Gastroesophageal sphincter (tissue), 4 donors: ENCODE measurements around the gene MDFIC. TPM values are rescaled to one million over a fixed set of nuclear protein-coding genes. Genes with fewer than 3 reads are reported as not detected.

Experiments
- ATAC-seq: fragments of 150-250 bp; one replicate; pipeline ENCODE4 v1.9.1; 2016; ENCODE audit warnings: mild to moderate bottlenecking, moderate library complexity
- H3K27ac ChIP-seq, 4 donors: fragments of 200-600 bp; sonication (generic) in 3 of 4; 1 replicate in 3 of 4; 2 replicates in 1 of 4; pipeline ENCODE4 v1.5.1; 2016 to 2019
- H3K27me3 ChIP-seq: fragments of 200-600 bp; sonication (generic); one replicate; pipeline ENCODE4 v1.5.1; 2019
- H3K36me3 ChIP-seq, 2 donors: fragments of 200-600 bp; sonication (generic); one replicate each; pipeline ENCODE4 v1.5.1; 2019; ENCODE audit warnings: control low read depth in 1 of 2
- H3K4me1 ChIP-seq, 3 donors: fragments of 200-600 bp; sonication (generic); 1 replicate in 2 of 3; 2 replicates in 1 of 3; pipeline ENCODE4 v1.5.1; 2016 to 2019; ENCODE audit warnings: control low read depth in 2 of 3
- H3K4me3 ChIP-seq, 2 donors: fragments of 200-600 bp; sonication (generic); one replicate each; pipeline ENCODE4 v1.5.1; 2019; ENCODE audit warnings: mild to moderate bottlenecking in 1 of 2, moderate library complexity in 1 of 2
- H3K9me3 ChIP-seq, 3 donors: fragments of 200-600 bp; sonication (generic); one replicate each; pipeline ENCODE4 v1.5.1; 2017 to 2019; ENCODE audit warnings: control low read depth in 2 of 3
- CTCF ChIP-seq, 4 experiments: fragments of 200-600 bp in 2 of 4; fragments of 450-650 bp in 2 of 4; sonication (generic) in 1 of 4; IDR thresholded peaks; one replicate each; pipeline ENCODE4 v1.5.1; 2017 to 2019; ENCODE audit warnings: antibody characterized with exemption in 4 of 4, mild to moderate bottlenecking in 2 of 4, moderate library complexity in 2 of 4
- EP300 ChIP-seq: sonication (generic); formaldehyde crosslinking; IDR thresholded peaks from one replicate; pipeline ENCODE4 v1.6.1; 2017; ENCODE audit warnings: antibody characterized with exemption, mild to moderate bottlenecking
- POLR2A ChIP-seq, 2 donors: fragments of 450-650 bp; IDR thresholded peaks; one replicate each; pipeline ENCODE4 v1.6.1; 2017; ENCODE audit warnings: antibody characterized with exemption in 2 of 2, mild to moderate bottlenecking in 2 of 2, moderate library complexity in 1 of 2
- POLR2AphosphoS5 ChIP-seq: sonication (generic); formaldehyde crosslinking; IDR thresholded peaks from one replicate; pipeline ENCODE4 v1.6.1; 2017; ENCODE audit warnings: antibody characterized with exemption
- WGBS, 2 donors: methylation state at CpG; one replicate each; pipeline ENCODE4 v1.1.5; 2018; ENCODE audit warnings: low coverage in 1 of 2; 5-methylcytosine and 5-hydroxymethylcytosine counted together
- total RNA-seq, 4 donors: library from RNA; depleted of rRNA; stranded (reverse); fragments of >200 nt; gene quantifications; one replicate each; pipeline ENCODE4 v1.1.0, GENCODE V29; 2016

Gene MDFIC
- total RNA-seq, 4 donors from 2014 or later: 30.3 to 73.5 (median 38.1) TPM

- H3K4me1 ChIP-seq: peaks cover 9 to 25% (median 11%) of the 10 kb centered on the region in 3 donors
- no peaks in the 10 kb centered on the region for H3K9me3 ChIP-seq
- WGBS, 2 donors: 93 to 96% methylated on average over 3 of the region's 3 CpGs
- no peak overlapping the region for H3K27ac ChIP-seq
- no peak overlapping the region for H3K4me3 ChIP-seq
- no peak for ATAC-seq
- H3K27me3 ChIP-seq: no peaks in the 10 kb centered on the region
- peaks cover 0 to 27% of the 10 kb centered on the region in 2 donors for H3K36me3 ChIP-seq
- no peak for TF ChIP-seq POLR2A (IDR thresholded peaks at IDR 0.05)
These were observed 92.0 kb downstream of the MDFIC start for GRCh38 chr7:115013886-115014285.

- Histone ChIP-seq H3K27me3 (no peaks in the 10 kb centered on the region), H3K4me3 (no peak overlapping the region), H3K9me3 (no peaks in the 10 kb centered on the region), H3K27ac (no peak overlapping the region), H3K4me1 (peaks cover 1 to 18% (median 4%) of the 10 kb centered on the region in 3 donors), H3K36me3 (peaks cover 0 to 27% of the 10 kb centered on the region in 2 donors)
- TF ChIP-seq POLR2AphosphoS5 (no peak), EP300 (no peak), CTCF (IDR thresholded peaks at IDR 0.05) (no peak), POLR2A (IDR thresholded peaks at IDR 0.05) (no peak)
- WGBS, 2 donors: 82 to 100% methylated on average over 1 of the region's 1 CpG
- no peak for ATAC-seq
These were observed 92.9 kb downstream of the MDFIC start for GRCh38 chr7:115014794-115015193.

GRCh38 chr7:115015619-115016018, 93.7 kb downstream of the MDFIC start:
- no peaks in the 10 kb centered on the region for H3K9me3 ChIP-seq
- peaks cover 0 to 18% (median 0%) of the 10 kb centered on the region in 3 donors for H3K4me1 ChIP-seq
- H3K27me3 ChIP-seq: no peaks in the 10 kb centered on the region
- no peak overlapping the region for H3K27ac ChIP-seq
- 94% methylated on average over 4 of the region's 4 CpGs; no CpG with 5 or more reads in 1 of the 2 donors for WGBS, 2 donors
- ATAC-seq: no peak
- no peak for TF ChIP-seq EP300
- no peak for TF ChIP-seq POLR2A (IDR thresholded peaks at IDR 0.05)
- TF ChIP-seq POLR2AphosphoS5: no peak
- no peak for TF ChIP-seq CTCF (IDR thresholded peaks at IDR 0.05)
- H3K36me3 ChIP-seq: peaks cover 0 to 27% of the 10 kb centered on the region in 2 donors
- H3K4me3 ChIP-seq: no peak overlapping the region

- WGBS, 2 donors: 76 to 91% methylated on average over 4 of the region's 4 CpGs
- TF ChIP-seq CTCF (IDR thresholded peaks at IDR 0.05): no peak
- no peak for TF ChIP-seq POLR2A (IDR thresholded peaks at IDR 0.05)
- no peak for TF ChIP-seq POLR2AphosphoS5
- no peak for TF ChIP-seq EP300
- H3K36me3 ChIP-seq: peaks cover 0 to 18% of the 10 kb centered on the region in 2 donors
These were observed 98.2 kb downstream of the MDFIC start for GRCh38 chr7:115019882-115020605.

GRCh38 chr7:115023219-115023618, 101.3 kb downstream of the MDFIC start:
- H3K27ac ChIP-seq: no peak overlapping the region
- 71 to 79% methylated on average over 6 of the region's 6 CpGs for WGBS, 2 donors
- H3K4me1 ChIP-seq: peaks cover 0 to 11% (median 0%) of the 10 kb centered on the region in 3 donors
- no peaks in the 10 kb centered on the region for H3K9me3 ChIP-seq
- TF ChIP-seq CTCF (IDR thresholded peaks at IDR 0.05) (no peak), POLR2AphosphoS5 (no peak), POLR2A (IDR thresholded peaks at IDR 0.05) (no peak), EP300 (no peak)
- no peak overlapping the region for H3K4me3 ChIP-seq
- ATAC-seq: no peak
- no peaks in the 10 kb centered on the region for H3K36me3 ChIP-seq
- H3K27me3 ChIP-seq: no peaks in the 10 kb centered on the region

More at GRCh38 chr7:115019882-115020605, 98.2 kb downstream of the MDFIC start:
- Histone ChIP-seq H3K27me3 (no peaks in the 10 kb centered on the region), H3K4me3 (no peak overlapping the region), H3K4me1 (peaks cover 0 to 11% (median 0%) of the 10 kb centered on the region in 3 donors), H3K9me3 (no peaks in the 10 kb centered on the region), H3K27ac (no peak overlapping the region)
- no peak for ATAC-seq
